Measurements from ENCODE around the gene ELK4. TPM values are rescaled to one million over a fixed set of nuclear protein-coding genes. Genes with fewer than 3 reads are reported as not detected.
"Not testable (repeated sequence)": the region's sequence is repeated elsewhere in the genome, so short reads cannot be mapped to it uniquely, and the experiment has no call there.

Gene ELK4
- total RNA-seq, 1 donor from 2014 or later, result 70.2 TPM

- no peak for DNase-seq (ENCODE audit: low spot score)
These were observed 33.6 kb upstream of the ELK4 start for GRCh38 chr1:205665201-205666045.

GRCh38 chr1:205664399-205665017 lies 32.7 kb upstream of the ELK4 start:
- DNase-seq (ENCODE audit: low spot score), result no peak

- no peak for DNase-seq (ENCODE audit: low spot score)
These were observed 31.6 kb upstream of the ELK4 start for GRCh38 chr1:205663286-205663936.

- DNase-seq (ENCODE audit: low spot score), result no peak
These were observed 31.0 kb upstream of the ELK4 start for GRCh38 chr1:205662791-205663190.

- DNase-seq (ENCODE audit: low spot score), result no peak
These were observed 30.4 kb upstream of the ELK4 start for GRCh38 chr1:205662135-205662738.

GRCh38 chr1:205661429-205662134 lies 29.8 kb upstream of the ELK4 start:
- DNase-seq (ENCODE audit: low spot score), result no peak

GRCh38 chr1:205660361-205660760 lies 28.6 kb upstream of the ELK4 start:
- DNase-seq (ENCODE audit: low spot score), result no peak

- DNase-seq (ENCODE audit: low spot score), result no peak
These were observed 27.3 kb upstream of the ELK4 start for GRCh38 chr1:205658943-205659581.

- no peak for DNase-seq (ENCODE audit: low spot score)
These were observed 24.4 kb upstream of the ELK4 start for GRCh38 chr1:205656236-205656635.

- no peak for DNase-seq (ENCODE audit: low spot score)
These were observed 21.2 kb upstream of the ELK4 start for GRCh38 chr1:205652984-205653383.

GRCh38 chr1:205650241-205650640 lies 18.4 kb upstream of the ELK4 start:
- DNase-seq (ENCODE audit: low spot score), result no peak

- DNase-seq (ENCODE audit: low spot score), result no peak
These were observed 13.7 kb upstream of the ELK4 start for GRCh38 chr1:205645519-205645918.

GRCh38 chr1:205642679-205643307 lies 11.0 kb upstream of the ELK4 start:
- no peak for DNase-seq (ENCODE audit: low spot score)

- no peak for DNase-seq (ENCODE audit: low spot score)
These were observed 7.8 kb upstream of the ELK4 start for GRCh38 chr1:205639567-205639966.

GRCh38 chr1:205637854-205638468 lies 6.2 kb upstream of the ELK4 start:
- no peak for DNase-seq (ENCODE audit: low spot score)

- no peak for DNase-seq (ENCODE audit: low spot score)
These were observed 4.9 kb upstream of the ELK4 start for GRCh38 chr1:205636732-205637131.

- DNase-seq (ENCODE audit: low spot score), result not testable (repeated sequence)
These were observed 4.3 kb upstream of the ELK4 start for GRCh38 chr1:205636138-205636530.

- DNase-seq (ENCODE audit: low spot score), result no peak
These were observed 1.7 kb upstream of the ELK4 start for GRCh38 chr1:205633421-205633976.

- DNase-seq (ENCODE audit: low spot score), result no peak
These were observed 908 bp upstream of the ELK4 start for GRCh38 chr1:205632669-205633169.
